ENCODE data around the gene MEDAG. TPM values are rescaled to one million over a fixed set of nuclear protein-coding genes. Genes with fewer than 3 reads are reported as not detected.

Gene MEDAG
- total and polyA plus RNA-seq, 2 experiments from 2014 or later, result 1.7 to 2.0 TPM

DNA sequence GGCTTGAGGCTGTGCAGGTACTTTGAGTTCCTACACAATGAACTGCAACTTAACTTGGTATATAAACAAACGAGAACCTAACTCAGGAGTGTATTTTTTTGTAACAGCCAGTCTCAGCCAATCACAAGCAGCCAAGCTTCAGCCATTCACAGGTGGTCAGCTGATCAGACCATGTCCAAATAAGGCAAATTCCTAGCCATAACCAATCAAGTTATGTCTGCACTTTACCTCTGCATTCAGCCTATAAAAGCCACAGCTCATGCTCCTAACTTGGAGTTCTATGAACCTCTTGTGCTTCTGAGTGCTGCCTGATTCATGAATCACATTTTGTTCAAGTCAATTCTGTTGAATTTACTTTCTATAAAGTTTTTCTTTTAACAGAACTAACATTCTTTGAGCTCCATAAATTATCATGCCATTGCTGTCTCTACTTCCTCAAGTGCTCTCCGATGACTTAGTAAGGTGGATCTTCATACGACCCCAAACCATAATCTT, 16.8 kb upstream of the MEDAG start:
- Mint-ChIP-seq H3K9me3 (peaks cover 25% of the 10 kb centered on the region), H3K4me1 (peaks cover 12% of the 10 kb centered on the region), H3K4me3 (no peak overlapping the region), H3K27ac (no peak overlapping the region), H3K27me3 (ENCODE audit: insufficient read depth, low read depth, poor library complexity) (peaks cover 5% of the 10 kb centered on the region), H3K36me3 (ENCODE audit: low read depth) (peaks cover 42% of the 10 kb centered on the region)
- no peak overlapping the region for H2AFZ ChIP-seq
- H3K4me1 ChIP-seq (ENCODE audit: insufficient read depth), result no peaks in the 10 kb centered on the region
- peaks cover 7% of the 10 kb centered on the region; the same call in 1 of the 2 replicates for H3K9me2 ChIP-seq (ENCODE audit: insufficient read depth)
- ATAC-seq (no peak), DNase-seq (ENCODE audit: low spot score) (no peak)
- H3K4me2 ChIP-seq, result no peak overlapping the region
- H3K79me2 ChIP-seq (replicated peaks; ENCODE audit: insufficient read depth), result no peaks in the 10 kb centered on the region
- TF ChIP-seq, protein P1, sequence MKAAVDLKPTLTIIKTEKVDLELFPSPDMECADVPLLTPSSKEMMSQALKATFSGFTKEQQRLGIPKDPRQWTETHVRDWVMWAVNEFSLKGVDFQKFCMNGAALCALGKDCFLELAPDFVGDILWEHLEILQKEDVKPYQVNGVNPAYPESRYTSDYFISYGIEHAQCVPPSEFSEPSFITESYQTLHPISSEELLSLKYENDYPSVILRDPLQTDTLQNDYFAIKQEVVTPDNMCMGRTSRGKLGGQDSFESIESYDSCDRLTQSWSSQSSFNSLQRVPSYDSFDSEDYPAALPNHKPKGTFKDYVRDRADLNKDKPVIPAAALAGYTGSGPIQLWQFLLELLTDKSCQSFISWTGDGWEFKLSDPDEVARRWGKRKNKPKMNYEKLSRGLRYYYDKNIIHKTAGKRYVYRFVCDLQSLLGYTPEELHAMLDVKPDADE (IDR thresholded peaks at IDR 0.05), result no peak
- TF ChIP-seq JUNB (IDR thresholded peaks at IDR 0.05; ENCODE audit: unreplicated experiment) (no peak), STAT1 (IDR thresholded peaks at IDR 0.05; ENCODE audit: unreplicated experiment) (no peak), NANOG (IDR thresholded peaks at IDR 0.05; ENCODE audit: borderline replicate concordance) (no peak), ZNF331 (CRISPR knock-in tag; IDR thresholded peaks at IDR 0.05; ENCODE audit: low read depth) (no peak), CREB1 (CRISPR knock-in tag; IDR thresholded peaks at IDR 0.05; ENCODE audit: low read depth) (no peak), ZNF114 (CRISPR knock-in tag; IDR thresholded peaks at IDR 0.05) (no peak), POLR2AphosphoS5 (IDR thresholded peaks at IDR 0.05; ENCODE audit: low read depth) (no peak), EZH2phosphoT487 (IDR thresholded peaks at IDR 0.05; ENCODE audit: unreplicated experiment) (no peak), EZH2 (IDR thresholded peaks at IDR 0.05; ENCODE audit: low read depth, unreplicated experiment) (no peak)
- TF ChIP-seq, protein P2, sequence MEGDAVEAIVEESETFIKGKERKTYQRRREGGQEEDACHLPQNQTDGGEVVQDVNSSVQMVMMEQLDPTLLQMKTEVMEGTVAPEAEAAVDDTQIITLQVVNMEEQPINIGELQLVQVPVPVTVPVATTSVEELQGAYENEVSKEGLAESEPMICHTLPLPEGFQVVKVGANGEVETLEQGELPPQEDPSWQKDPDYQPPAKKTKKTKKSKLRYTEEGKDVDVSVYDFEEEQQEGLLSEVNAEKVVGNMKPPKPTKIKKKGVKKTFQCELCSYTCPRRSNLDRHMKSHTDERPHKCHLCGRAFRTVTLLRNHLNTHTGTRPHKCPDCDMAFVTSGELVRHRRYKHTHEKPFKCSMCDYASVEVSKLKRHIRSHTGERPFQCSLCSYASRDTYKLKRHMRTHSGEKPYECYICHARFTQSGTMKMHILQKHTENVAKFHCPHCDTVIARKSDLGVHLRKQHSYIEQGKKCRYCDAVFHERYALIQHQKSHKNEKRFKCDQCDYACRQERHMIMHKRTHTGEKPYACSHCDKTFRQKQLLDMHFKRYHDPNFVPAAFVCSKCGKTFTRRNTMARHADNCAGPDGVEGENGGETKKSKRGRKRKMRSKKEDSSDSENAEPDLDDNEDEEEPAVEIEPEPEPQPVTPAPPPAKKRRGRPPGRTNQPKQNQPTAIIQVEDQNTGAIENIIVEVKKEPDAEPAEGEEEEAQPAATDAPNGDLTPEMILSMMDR (conservative IDR thresholded peaks at IDR 0.05; ENCODE audit: low read depth in 2 of 2), result no peak
- TF ChIP-seq, protein P3, sequence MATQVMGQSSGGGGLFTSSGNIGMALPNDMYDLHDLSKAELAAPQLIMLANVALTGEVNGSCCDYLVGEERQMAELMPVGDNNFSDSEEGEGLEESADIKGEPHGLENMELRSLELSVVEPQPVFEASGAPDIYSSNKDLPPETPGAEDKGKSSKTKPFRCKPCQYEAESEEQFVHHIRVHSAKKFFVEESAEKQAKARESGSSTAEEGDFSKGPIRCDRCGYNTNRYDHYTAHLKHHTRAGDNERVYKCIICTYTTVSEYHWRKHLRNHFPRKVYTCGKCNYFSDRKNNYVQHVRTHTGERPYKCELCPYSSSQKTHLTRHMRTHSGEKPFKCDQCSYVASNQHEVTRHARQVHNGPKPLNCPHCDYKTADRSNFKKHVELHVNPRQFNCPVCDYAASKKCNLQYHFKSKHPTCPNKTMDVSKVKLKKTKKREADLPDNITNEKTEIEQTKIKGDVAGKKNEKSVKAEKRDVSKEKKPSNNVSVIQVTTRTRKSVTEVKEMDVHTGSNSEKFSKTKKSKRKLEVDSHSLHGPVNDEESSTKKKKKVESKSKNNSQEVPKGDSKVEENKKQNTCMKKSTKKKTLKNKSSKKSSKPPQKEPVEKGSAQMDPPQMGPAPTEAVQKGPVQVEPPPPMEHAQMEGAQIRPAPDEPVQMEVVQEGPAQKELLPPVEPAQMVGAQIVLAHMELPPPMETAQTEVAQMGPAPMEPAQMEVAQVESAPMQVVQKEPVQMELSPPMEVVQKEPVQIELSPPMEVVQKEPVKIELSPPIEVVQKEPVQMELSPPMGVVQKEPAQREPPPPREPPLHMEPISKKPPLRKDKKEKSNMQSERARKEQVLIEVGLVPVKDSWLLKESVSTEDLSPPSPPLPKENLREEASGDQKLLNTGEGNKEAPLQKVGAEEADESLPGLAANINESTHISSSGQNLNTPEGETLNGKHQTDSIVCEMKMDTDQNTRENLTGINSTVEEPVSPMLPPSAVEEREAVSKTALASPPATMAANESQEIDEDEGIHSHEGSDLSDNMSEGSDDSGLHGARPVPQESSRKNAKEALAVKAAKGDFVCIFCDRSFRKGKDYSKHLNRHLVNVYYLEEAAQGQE (IDR thresholded peaks at IDR 0.05; ENCODE audit: unreplicated experiment), result no peak
- TF ChIP-seq, protein P4, sequence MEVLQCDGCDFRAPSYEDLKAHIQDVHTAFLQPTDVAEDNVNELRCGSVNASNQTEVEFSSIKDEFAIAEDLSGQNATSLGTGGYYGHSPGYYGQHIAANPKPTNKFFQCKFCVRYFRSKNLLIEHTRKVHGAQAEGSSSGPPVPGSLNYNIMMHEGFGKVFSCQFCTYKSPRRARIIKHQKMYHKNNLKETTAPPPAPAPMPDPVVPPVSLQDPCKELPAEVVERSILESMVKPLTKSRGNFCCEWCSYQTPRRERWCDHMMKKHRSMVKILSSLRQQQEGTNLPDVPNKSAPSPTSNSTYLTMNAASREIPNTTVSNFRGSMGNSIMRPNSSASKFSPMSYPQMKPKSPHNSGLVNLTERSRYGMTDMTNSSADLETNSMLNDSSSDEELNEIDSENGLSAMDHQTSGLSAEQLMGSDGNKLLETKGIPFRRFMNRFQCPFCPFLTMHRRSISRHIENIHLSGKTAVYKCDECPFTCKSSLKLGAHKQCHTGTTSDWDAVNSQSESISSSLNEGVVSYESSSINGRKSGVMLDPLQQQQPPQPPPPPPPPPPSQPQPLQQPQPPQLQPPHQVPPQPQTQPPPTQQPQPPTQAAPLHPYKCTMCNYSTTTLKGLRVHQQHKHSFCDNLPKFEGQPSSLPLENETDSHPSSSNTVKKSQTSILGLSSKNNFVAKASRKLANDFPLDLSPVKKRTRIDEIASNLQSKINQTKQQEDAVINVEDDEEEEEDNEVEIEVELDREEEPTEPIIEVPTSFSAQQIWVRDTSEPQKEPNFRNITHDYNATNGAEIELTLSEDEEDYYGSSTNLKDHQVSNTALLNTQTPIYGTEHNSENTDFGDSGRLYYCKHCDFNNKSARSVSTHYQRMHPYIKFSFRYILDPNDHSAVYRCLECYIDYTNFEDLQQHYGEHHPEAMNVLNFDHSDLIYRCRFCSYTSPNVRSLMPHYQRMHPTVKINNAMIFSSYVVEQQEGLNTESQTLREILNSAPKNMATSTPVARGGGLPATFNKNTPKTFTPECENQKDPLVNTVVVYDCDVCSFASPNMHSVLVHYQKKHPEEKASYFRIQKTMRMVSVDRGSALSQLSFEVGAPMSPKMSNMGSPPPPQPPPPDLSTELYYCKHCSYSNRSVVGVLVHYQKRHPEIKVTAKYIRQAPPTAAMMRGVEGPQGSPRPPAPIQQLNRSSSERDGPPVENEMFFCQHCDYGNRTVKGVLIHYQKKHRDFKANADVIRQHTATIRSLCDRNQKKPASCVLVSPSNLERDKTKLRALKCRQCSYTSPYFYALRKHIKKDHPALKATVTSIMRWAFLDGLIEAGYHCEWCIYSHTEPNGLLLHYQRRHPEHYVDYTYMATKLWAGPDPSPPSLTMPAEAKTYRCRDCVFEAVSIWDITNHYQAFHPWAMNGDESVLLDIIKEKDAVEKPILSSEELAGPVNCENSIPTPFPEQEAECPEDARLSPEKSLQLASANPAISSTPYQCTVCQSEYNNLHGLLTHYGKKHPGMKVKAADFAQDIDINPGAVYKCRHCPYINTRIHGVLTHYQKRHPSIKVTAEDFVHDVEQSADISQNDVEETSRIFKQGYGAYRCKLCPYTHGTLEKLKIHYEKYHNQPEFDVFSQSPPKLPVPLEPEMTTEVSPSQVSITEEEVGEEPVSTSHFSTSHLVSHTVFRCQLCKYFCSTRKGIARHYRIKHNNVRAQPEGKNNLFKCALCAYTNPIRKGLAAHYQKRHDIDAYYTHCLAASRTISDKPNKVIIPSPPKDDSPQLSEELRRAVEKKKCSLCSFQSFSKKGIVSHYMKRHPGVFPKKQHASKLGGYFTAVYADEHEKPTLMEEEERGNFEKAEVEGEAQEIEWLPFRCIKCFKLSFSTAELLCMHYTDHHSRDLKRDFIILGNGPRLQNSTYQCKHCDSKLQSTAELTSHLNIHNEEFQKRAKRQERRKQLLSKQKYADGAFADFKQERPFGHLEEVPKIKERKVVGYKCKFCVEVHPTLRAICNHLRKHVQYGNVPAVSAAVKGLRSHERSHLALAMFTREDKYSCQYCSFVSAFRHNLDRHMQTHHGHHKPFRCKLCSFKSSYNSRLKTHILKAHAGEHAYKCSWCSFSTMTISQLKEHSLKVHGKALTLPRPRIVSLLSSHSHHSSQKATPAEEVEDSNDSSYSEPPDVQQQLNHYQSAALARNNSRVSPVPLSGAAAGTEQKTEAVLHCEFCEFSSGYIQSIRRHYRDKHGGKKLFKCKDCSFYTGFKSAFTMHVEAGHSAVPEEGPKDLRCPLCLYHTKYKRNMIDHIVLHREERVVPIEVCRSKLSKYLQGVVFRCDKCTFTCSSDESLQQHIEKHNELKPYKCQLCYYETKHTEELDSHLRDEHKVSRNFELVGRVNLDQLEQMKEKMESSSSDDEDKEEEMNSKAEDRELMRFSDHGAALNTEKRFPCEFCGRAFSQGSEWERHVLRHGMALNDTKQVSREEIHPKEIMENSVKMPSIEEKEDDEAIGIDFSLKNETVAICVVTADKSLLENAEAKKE (CRISPR knock-in tag; IDR thresholded peaks at IDR 0.05), result no peak
- H3K36me3 ChIP-seq (ENCODE audit: insufficient read depth), result peaks cover 3% of the 10 kb centered on the region; the same call in 1 of the 2 replicates
- H3F3A ChIP-seq (replicated peaks; ENCODE audit: low read depth), result no peaks in the 10 kb centered on the region
- H3K27me3 ChIP-seq (ENCODE audit: insufficient read depth), result no peaks in the 10 kb centered on the region
- H3K4me3 ChIP-seq, result no peak overlapping the region
- no peaks in the 10 kb centered on the region for H4K20me1 ChIP-seq (replicated peaks; ENCODE audit: insufficient read depth)
- H3K27ac ChIP-seq (ENCODE audit: low read depth), result no peak overlapping the region
